Activated naive CD4-positive, alpha-beta T cell (primary cell): ENCODE measurements around the gene RGS19.

Source experiments
- DNase-seq, 4 experiments: peaks; one replicate each; lab custom pipeline; 2025; lab: John Stamatoyannopoulos, UW

Gene RGS19

GRCh38 chr20:64063389-64064144, 15.8 kb downstream of the RGS19 start:
- no peak for DNase-seq

- DNase-seq = peak; percentile 77 to 92 (median 86)
Observed at GRCh38 chr20:64062596-64063388, 16.5 kb downstream of the RGS19 start, which contains the start of gene TCEA2. Gene TCEA2, plus strand, starts transcription at chr20:64063198. Its CDS starts 115 bp downstream, at chr20:64063313.

- no peak for DNase-seq
Observed at GRCh38 chr20:64062276-64062595, 17.1 kb downstream of the RGS19 start.

GRCh38 chr20:64058536-64058935, 20.8 kb downstream of the RGS19 start:
- DNase-seq = no peak

- DNase-seq = peak; percentile 48 to 80 (median 70)
Observed at GRCh38 chr20:64057628-64058498, 21.5 kb downstream of the RGS19 start.

- no peak for DNase-seq
Observed at GRCh38 chr20:64056889-64057627, 22.3 kb downstream of the RGS19 start.

- DNase-seq = no peak
Observed at GRCh38 chr20:64056639-64056888, 22.8 kb downstream of the RGS19 start.

GRCh38 chr20:64055893-64056638, 23.3 kb downstream of the RGS19 start:
- no peak for DNase-seq

- no peak for DNase-seq
Observed at GRCh38 chr20:64055396-64055892, 23.9 kb downstream of the RGS19 start.

- no peak for DNase-seq
Observed at GRCh38 chr20:64053841-64054661, 25.3 kb downstream of the RGS19 start.

- no peak for DNase-seq
Observed at GRCh38 chr20:64052987-64053840, 26.1 kb downstream of the RGS19 start.

- DNase-seq = no peak
Observed at GRCh38 chr20:64052326-64052722, 27.0 kb downstream of the RGS19 start.

- DNase-seq = no peak
Observed at GRCh38 chr20:64051561-64052325, 27.6 kb downstream of the RGS19 start.

GRCh38 chr20:64051033-64051452, 28.3 kb downstream of the RGS19 start:
- no peak for DNase-seq

GRCh38 chr20:64050261-64051032, 28.9 kb downstream of the RGS19 start:
- DNase-seq = no peak

- no peak for DNase-seq
Observed at GRCh38 chr20:64049878-64050260, 29.4 kb downstream of the RGS19 start.

- no peak for DNase-seq
Observed at GRCh38 chr20:64049060-64049877, 30.0 kb downstream of the RGS19 start, which contains the start of gene SOX18. Gene SOX18, minus strand, starts transcription at chr20:64049639. Its CDS starts 123 bp downstream, at chr20:64049516.
